PFSK-1 (cell line): ENCODE data around the gene FCMR.

Source experiments
- FOXP2 ChIP-seq: optimal IDR thresholded peaks from 2 replicates; pipeline ENCODE3; 2011; ENCODE audit warnings: borderline replicate concordance, control low read depth, inconsistent platforms; ENCODE audit not compliant: insufficient read depth; ENCODE audit errors: extremely low read length, extremely low read depth
- POLR2AphosphoS5 ChIP-seq: IDR thresholded peaks from 2 replicates; pipeline ENCODE4 v1.6.1; 2012; ENCODE audit warnings: low read depth, mild to moderate bottlenecking, control low read depth, low read length, moderate library complexity
- SIN3A ChIP-seq: IDR thresholded peaks from 2 replicates; pipeline ENCODE4 v1.6.1; 2012; ENCODE audit warnings: mild to moderate bottlenecking, low read length, moderate library complexity, borderline replicate concordance; ENCODE audit not compliant: insufficient read depth
- TAF1 ChIP-seq: IDR thresholded peaks from 2 replicates; pipeline ENCODE4 v1.6.1; 2012; ENCODE audit warnings: low read length, control low read depth, borderline replicate concordance; ENCODE audit not compliant: insufficient read depth
- TF ChIP-seq, protein P1 (sequence below), 2 experiments: IDR thresholded peaks; 2 replicates each; pipeline versions ENCODE4 v1.6.1 to v1.8.0; 2011 to 2012; ENCODE audit warnings: low read depth in 2 of 2, low read length in 2 of 2, control low read depth in 1 of 2, inconsistent platforms in 1 of 2, mild to moderate bottlenecking in 1 of 2, moderate library complexity in 1 of 2; ENCODE audit not compliant: insufficient read depth in 1 of 2

Gene FCMR

GRCh38 chr1:206946261-206946660 is 24.5 kb upstream of the FCMR start, which contains the start of gene PIGR:
Gene PIGR, minus strand, starts transcription at chr1:206946466. Its CDS starts 5,935 bp downstream, at chr1:206940531.
- TF ChIP-seq, protein P1, sequence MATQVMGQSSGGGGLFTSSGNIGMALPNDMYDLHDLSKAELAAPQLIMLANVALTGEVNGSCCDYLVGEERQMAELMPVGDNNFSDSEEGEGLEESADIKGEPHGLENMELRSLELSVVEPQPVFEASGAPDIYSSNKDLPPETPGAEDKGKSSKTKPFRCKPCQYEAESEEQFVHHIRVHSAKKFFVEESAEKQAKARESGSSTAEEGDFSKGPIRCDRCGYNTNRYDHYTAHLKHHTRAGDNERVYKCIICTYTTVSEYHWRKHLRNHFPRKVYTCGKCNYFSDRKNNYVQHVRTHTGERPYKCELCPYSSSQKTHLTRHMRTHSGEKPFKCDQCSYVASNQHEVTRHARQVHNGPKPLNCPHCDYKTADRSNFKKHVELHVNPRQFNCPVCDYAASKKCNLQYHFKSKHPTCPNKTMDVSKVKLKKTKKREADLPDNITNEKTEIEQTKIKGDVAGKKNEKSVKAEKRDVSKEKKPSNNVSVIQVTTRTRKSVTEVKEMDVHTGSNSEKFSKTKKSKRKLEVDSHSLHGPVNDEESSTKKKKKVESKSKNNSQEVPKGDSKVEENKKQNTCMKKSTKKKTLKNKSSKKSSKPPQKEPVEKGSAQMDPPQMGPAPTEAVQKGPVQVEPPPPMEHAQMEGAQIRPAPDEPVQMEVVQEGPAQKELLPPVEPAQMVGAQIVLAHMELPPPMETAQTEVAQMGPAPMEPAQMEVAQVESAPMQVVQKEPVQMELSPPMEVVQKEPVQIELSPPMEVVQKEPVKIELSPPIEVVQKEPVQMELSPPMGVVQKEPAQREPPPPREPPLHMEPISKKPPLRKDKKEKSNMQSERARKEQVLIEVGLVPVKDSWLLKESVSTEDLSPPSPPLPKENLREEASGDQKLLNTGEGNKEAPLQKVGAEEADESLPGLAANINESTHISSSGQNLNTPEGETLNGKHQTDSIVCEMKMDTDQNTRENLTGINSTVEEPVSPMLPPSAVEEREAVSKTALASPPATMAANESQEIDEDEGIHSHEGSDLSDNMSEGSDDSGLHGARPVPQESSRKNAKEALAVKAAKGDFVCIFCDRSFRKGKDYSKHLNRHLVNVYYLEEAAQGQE (IDR thresholded peaks at IDR 0.05; ENCODE audit: insufficient read depth in 1 of 2, low read depth in 2 of 2, low read length in 2 of 2) = no peak
- TF ChIP-seq SIN3A = no peak
- TF ChIP-seq FOXP2 = no peak
- TF ChIP-seq TAF1 = no peak
- no peak for TF ChIP-seq POLR2AphosphoS5

DNA sequence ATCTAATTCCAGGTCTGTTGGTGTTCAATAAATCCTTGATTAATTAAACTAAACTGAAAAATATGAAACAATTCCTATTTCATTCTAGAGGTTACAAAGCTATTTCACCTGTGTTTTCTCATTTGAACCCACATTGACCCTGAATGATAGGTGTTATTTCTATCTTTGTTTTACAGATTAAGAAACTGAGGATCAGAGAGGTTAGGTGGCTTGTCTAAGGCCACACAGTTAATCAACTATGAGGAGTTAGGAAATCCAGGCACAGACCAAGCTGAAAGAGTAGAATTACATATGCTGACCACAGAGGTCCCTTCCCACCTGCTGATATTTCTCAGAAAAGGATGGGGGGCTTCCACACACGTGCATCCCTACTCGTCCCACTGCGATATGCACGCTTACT is 24.0 kb upstream of the FCMR start:
- TF ChIP-seq SIN3A (no peak), FOXP2 (no peak), POLR2AphosphoS5 (no peak), TAF1 (no peak)
- TF ChIP-seq, protein P1 (IDR thresholded peaks at IDR 0.05; ENCODE audit: insufficient read depth in 1 of 2, low read depth in 2 of 2, low read length in 2 of 2) = no peak

- TF ChIP-seq POLR2AphosphoS5 = no peak
- no peak for TF ChIP-seq SIN3A
- no peak for TF ChIP-seq TAF1
- TF ChIP-seq, protein P1 (IDR thresholded peaks at IDR 0.05; ENCODE audit: insufficient read depth in 1 of 2, low read depth in 2 of 2, low read length in 2 of 2) = no peak
- no peak for TF ChIP-seq FOXP2
Observed at GRCh38 chr1:206944703-206945102, 23.0 kb upstream of the FCMR start.

DNA sequence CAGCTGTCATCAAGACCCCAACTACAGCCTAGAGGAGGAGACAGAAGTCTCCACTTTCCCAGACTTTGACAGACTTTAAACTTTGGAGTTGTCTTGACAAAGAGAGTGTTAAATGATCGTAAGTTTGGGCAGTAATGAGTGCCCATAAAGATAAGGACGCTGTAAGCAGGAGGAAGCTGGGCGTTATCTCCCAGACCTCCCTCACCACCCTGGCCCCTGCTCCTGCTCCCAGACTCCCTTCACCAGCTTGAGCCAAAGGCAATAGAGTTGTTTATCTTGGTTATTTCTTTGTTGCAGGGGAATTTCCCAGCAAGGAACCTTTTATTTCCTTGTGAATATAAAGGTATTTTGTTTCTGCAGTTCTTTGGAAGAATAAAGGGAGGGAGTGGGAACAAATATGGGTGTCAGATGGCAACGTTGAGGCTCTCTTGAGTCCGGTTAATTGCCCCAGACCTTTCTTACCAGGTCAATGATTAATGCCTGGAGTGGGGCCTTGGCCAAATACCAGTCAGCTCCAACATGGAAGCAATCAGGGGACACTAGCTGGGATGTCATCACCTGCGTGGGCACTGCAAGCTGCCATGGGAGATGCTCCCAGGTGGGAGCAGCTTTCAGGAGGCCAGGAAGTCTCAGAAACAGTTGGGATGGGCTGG is 20.2 kb upstream of the FCMR start:
- TF ChIP-seq FOXP2 (no peak), SIN3A (no peak), POLR2AphosphoS5 (no peak), TAF1 (no peak)
- TF ChIP-seq, protein P1 (IDR thresholded peaks at IDR 0.05; ENCODE audit: insufficient read depth in 1 of 2, low read depth in 2 of 2, low read length in 2 of 2) = no peak
